Heart left ventricle (tissue), 16 donors: Measurements from ENCODE around the gene MYOF. TPM values are rescaled to one million over a fixed set of nuclear protein-coding genes. Genes with fewer than 3 reads are reported as not detected.

Source experiments
- ATAC-seq, 4 donors: fragments of 200-7000 bp; cut with Tn5 transposase; one replicate each; pipeline ENCODE4 v1.9.1; 2020 to 2022; ENCODE audit warnings: moderate library complexity in 4 of 4, mild to moderate bottlenecking in 3 of 4, moderate number of reproducible peaks in 1 of 4
- DNase-seq, 5 donors: peaks; one replicate each; pipeline ENCODE4 v3.0.0-alpha.2; 2020
- H3K27ac ChIP-seq, 12 donors: fragments of 200-600 bp; sonication (generic) in 4 of 12; one replicate each; pipeline versions ENCODE4 v1.5.0 to v1.8.0; 2016 to 2022; ENCODE audit warnings: mild to moderate bottlenecking in 2 of 12
- H3K27me3 ChIP-seq, 9 donors: fragments of 200-600 bp; sonication (generic) in 2 of 9; one replicate each; pipeline versions ENCODE4 v1.5.1 to v1.8.0; 2016 to 2022; ENCODE audit warnings: mild to moderate bottlenecking in 3 of 9
- H3K36me3 ChIP-seq, 9 donors: fragments of 200-600 bp; sonication (generic) in 2 of 9; one replicate each; pipeline versions ENCODE4 v1.5.0 to v1.8.0; 2018 to 2022; ENCODE audit warnings: mild to moderate bottlenecking in 2 of 9
- H3K4me1 ChIP-seq, 12 donors: fragments of 200-600 bp; sonication (generic) in 4 of 12; one replicate each; pipeline versions ENCODE4 v1.5.0 to v1.8.0; 2016 to 2022; ENCODE audit warnings: mild to moderate bottlenecking in 3 of 12
- H3K4me3 ChIP-seq, 12 donors: fragments of 200-600 bp; sonication (generic) in 4 of 12; one replicate each; pipeline versions ENCODE4 v1.5.0 to v1.8.0; 2017 to 2022; ENCODE audit warnings: mild to moderate bottlenecking in 9 of 12, moderate library complexity in 4 of 12
- H3K9me3 ChIP-seq, 12 donors: fragments of 200-600 bp; sonication (generic) in 4 of 12; one replicate each; pipeline versions ENCODE4 v1.5.0 to v1.8.0; 2016 to 2022; ENCODE audit warnings: mild to moderate bottlenecking in 1 of 12
- CTCF ChIP-seq, 12 donors: fragments of 200-600 bp; sonication (generic) in 4 of 12; IDR thresholded peaks; one replicate each; pipeline versions ENCODE4 v1.5.0 to v1.8.0; 2018 to 2022; ENCODE audit warnings: antibody characterized with exemption in 12 of 12, mild to moderate bottlenecking in 5 of 12
- POLR2A ChIP-seq, 2 donors: fragments of 450-650 bp; IDR thresholded peaks; one replicate each; pipeline ENCODE4 v1.6.1; 2017; ENCODE audit warnings: antibody characterized with exemption in 2 of 2, mild to moderate bottlenecking in 2 of 2, moderate library complexity in 2 of 2
- WGBS, 4 donors: extraction: QIAGEN DNeasy Blood & Tissue Kit in 2 of 4; methylation state at CpG; one replicate each; pipeline versions ENCODE4 v1.1.5 to v1.1.7; 2013 to 2018; 5-methylcytosine and 5-hydroxymethylcytosine counted together
- intact Hi-C, 10 donors: fragments of 100-400 bp; cut with DNase I; formaldehyde crosslinking; loops; one replicate each; pipeline versions ENCODE4 v1.11.1 to v1.14.2; 2022
- polyA plus RNA-seq, 2 donors: library from polyadenylated mRNA; stranded (reverse); fragments of 200-250 nt; gene quantifications; one replicate each; pipeline ENCODE4 v1.2.3, GENCODE V29; 2013
- total RNA-seq, 9 donors: library from RNA; depleted of rRNA in 2 of 9; stranded (reverse); fragments of >200 nt in 2 of 9; fragmentation: NEBNext Ultra II Directional in 3 of 9; extraction: Animal tissue kit (Norgen Biotek cat#: 25700) in 3 of 9; gene quantifications; one replicate each; pipeline versions ENCODE4 v1.1.0 to v1.2.4, GENCODE V29; 2016 to 2023
- donor health status: ischemic (EF 13 %, LVEDD 7.1; RV severe dilation, severe dysfunction).
- donor health status: healthy with polysubstance abuse.
- donor health status: DM: no; HTN: yes; CAD: no.
- donor health status: DM: no; HTN: no; CAD: no.
- donor health status: ischemic (EF 25% LVEDD 6.9; RV normal size, moderate dysfunction).
- donor health status: ischemic (EF 25% LVEDD 5.7; RV mildly dilated, moderate dysfunction).
- donor health status: healthy.
- donor health status: DM: yes; HTN: yes; CAD: no.
- donor health status: ischemic (EF 35%, LVEDD 5.7; RV mildly dilated, moderate dysfunction).
- donor health status: nonischemic (EF 11% LVEDD 7.7; RV severe dilation, severe dysfunction).
- donor health status: DM: yes; HTN: yes; CAD: no.
- donor health status: PGD.
- donor health status: ischemic (EF 29% LVEDD 5.4; RV normal size, mild dysfunction).
- donor health status: nonischemic (EF 23%, LVEDD 6.1; RV moderate dilation, normal function).

MYOF gene
- total and polyA plus RNA-seq, 11 donors: 13.2 to 64.5 (median 21.6) TPM

- DNase-seq: no peak
- ATAC-seq: no peak
- peaks cover 0 to 84% (median 45%) of the 10 kb centered on the region in 12 donors for H3K4me1 ChIP-seq
- no peak for TF ChIP-seq CTCF (IDR thresholded peaks at IDR 0.05)
- no peak for TF ChIP-seq POLR2A (IDR thresholded peaks at IDR 0.05)
- H3K9me3 ChIP-seq: no peaks in the 10 kb centered on the region
- H3K4me3 ChIP-seq: no peak overlapping the region
- intact Hi-C loops: loop anchor here in 5 of 10 donors (5.0 kb wide), 2 partner anchors 43 to 47 kb away; partner anchors contain the start of gene MYOF (in 5 of the 5)
- H3K27me3 ChIP-seq: no peaks in the 10 kb centered on the region
- peak overlapping the region in 11 of 12 donors; percentile 24 to 99 (median 98) for H3K27ac ChIP-seq
- 85 to 90% (median 90%) methylated on average over 6 of the region's 6 CpGs for WGBS, 4 donors
- H3K36me3 ChIP-seq: peaks cover 0 to 11% (median 4%) of the 10 kb centered on the region in 9 donors
Measured at GRCh38 chr10:93434991-93435491, 47.1 kb downstream of the MYOF start.

GRCh38 chr10:93431361-93431760 lies 50.8 kb downstream of the MYOF start:
- 87 to 96% (median 88%) methylated on average over 4 of the region's 4 CpGs for WGBS, 4 donors
- H3K4me1 ChIP-seq: peaks cover 0 to 58% (median 20%) of the 10 kb centered on the region in 12 donors
- H3K36me3 ChIP-seq: peaks cover 0 to 23% (median 4%) of the 10 kb centered on the region in 9 donors
- no peak overlapping the region for H3K4me3 ChIP-seq
- TF ChIP-seq CTCF (IDR thresholded peaks at IDR 0.05) (no peak), POLR2A (IDR thresholded peaks at IDR 0.05) (no peak)
- ATAC-seq: no peak
- no peaks in the 10 kb centered on the region for H3K9me3 ChIP-seq
- peak overlapping the region in 1 of 12 donors; percentile 98 for H3K27ac ChIP-seq
- H3K27me3 ChIP-seq: no peaks in the 10 kb centered on the region
- intact Hi-C loops: no loop called here
- DNase-seq: no peak

- Histone ChIP-seq H3K27me3 (no peaks in the 10 kb centered on the region), H3K9me3 (no peaks in the 10 kb centered on the region), H3K4me3 (no peak overlapping the region), H3K27ac (no peak overlapping the region), H3K4me1 (peaks cover 0 to 35% (median 18%) of the 10 kb centered on the region in 12 donors), H3K36me3 (peaks cover 0 to 40% (median 9%) of the 10 kb centered on the region in 9 donors)
- intact Hi-C loops: loop anchor here in 1 of 10 donors (10.0 kb wide), 1 partner anchor 49 kb away; no protein-coding TSS in a partner anchor
- DNase-seq (no peak), ATAC-seq (no peak)
- 94 to 95% (median 94%) methylated on average over 5 to 6 of the region's 6 CpGs for WGBS, 4 donors
- no peak for TF ChIP-seq POLR2A (IDR thresholded peaks at IDR 0.05)
- no peak for TF ChIP-seq CTCF (IDR thresholded peaks at IDR 0.05)
Measured at GRCh38 chr10:93425861-93426260, 56.3 kb downstream of the MYOF start.

GRCh38 chr10:93422118-93422517 lies 60.0 kb downstream of the MYOF start:
- intact Hi-C loops: loop anchor here in 4 of 10 donors (5.0 to 10.0 kb wide), 5 partner anchors 35 to 53 kb away; no protein-coding TSS in a partner anchor
- Histone ChIP-seq H3K36me3 (peaks cover 0 to 21% (median 4%) of the 10 kb centered on the region in 9 donors), H3K4me3 (no peak overlapping the region), H3K9me3 (no peaks in the 10 kb centered on the region), H3K4me1 (peaks cover 0 to 58% (median 39%) of the 10 kb centered on the region in 12 donors), H3K27me3 (no peaks in the 10 kb centered on the region), H3K27ac (peak overlapping the region in 10 of 12 donors; percentile 15 to 83 (median 66))
- DNase-seq (peak in 1 of 5 donors; percentile 33), ATAC-seq (peak in 1 of 4 donors; percentile 15)
- TF ChIP-seq POLR2A (IDR thresholded peaks at IDR 0.05): no peak
- no peak for TF ChIP-seq CTCF (IDR thresholded peaks at IDR 0.05)
- 43 to 68% (median 53%) methylated on average over 4 of the region's 4 CpGs for WGBS, 4 donors
